ENCODE results near the gene TLK2.
"Not testable (repeated sequence)": the region's sequence is repeated elsewhere in the genome, so short reads cannot be mapped to it uniquely, and the experiment has no call there.

DNA sequence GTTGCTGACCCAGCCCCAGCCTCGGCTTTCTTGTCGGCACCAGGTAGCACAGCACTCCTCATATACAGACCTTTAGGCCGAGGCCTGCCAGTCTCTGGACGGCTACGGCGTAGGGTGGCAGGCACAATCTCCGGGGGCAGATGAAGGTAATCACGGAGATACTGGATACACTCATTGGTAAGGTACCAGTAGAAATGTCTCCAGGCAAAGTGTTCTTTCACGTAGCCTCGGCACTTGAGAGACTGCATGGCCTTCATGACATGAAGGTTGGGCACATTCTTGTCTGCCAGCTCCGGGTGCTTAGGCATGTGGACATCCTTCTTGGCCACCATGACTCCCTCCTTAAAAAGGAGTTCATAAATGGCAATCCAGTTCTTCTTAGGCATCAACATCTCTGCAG is 37.8 kb downstream of the TLK2 start:
- TF ChIP-seq, protein P1, sequence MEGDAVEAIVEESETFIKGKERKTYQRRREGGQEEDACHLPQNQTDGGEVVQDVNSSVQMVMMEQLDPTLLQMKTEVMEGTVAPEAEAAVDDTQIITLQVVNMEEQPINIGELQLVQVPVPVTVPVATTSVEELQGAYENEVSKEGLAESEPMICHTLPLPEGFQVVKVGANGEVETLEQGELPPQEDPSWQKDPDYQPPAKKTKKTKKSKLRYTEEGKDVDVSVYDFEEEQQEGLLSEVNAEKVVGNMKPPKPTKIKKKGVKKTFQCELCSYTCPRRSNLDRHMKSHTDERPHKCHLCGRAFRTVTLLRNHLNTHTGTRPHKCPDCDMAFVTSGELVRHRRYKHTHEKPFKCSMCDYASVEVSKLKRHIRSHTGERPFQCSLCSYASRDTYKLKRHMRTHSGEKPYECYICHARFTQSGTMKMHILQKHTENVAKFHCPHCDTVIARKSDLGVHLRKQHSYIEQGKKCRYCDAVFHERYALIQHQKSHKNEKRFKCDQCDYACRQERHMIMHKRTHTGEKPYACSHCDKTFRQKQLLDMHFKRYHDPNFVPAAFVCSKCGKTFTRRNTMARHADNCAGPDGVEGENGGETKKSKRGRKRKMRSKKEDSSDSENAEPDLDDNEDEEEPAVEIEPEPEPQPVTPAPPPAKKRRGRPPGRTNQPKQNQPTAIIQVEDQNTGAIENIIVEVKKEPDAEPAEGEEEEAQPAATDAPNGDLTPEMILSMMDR (IDR thresholded peaks at IDR 0.05) = not testable (repeated sequence)
- TF ChIP-seq POLR2A, POLR2AphosphoS5 (IDR thresholded peaks at IDR 0.05): not testable (repeated sequence)
